RWPE2 (cell line): ENCODE measurements around the gene NFIX.
"Not testable (repeated sequence)": the region's sequence is repeated elsewhere in the genome, so short reads cannot be mapped to it uniquely, and the experiment has no call there.

Source experiments
- ATAC-seq: fragments of 200-7000 bp; cut with Tn5 transposase; 3 replicates; pipeline ENCODE4 v1.9.1; 2021; ENCODE audit warnings: low read depth
- DNase-seq: peaks from one replicate; pipeline ENCODE4 v3.0.0-alpha.2; 2020; ENCODE audit warnings: low spot score
- H3K27ac ChIP-seq: fragments of 450-650 bp; 2 replicates; pipeline ENCODE4 v1.5.1; 2017; ENCODE audit warnings: mild to moderate bottlenecking; ENCODE audit not compliant: poor library complexity, severe bottlenecking
- H3K27me3 ChIP-seq: fragments of 250-450 bp; sonication (Bioruptor Pico); 2 replicates; pipeline ENCODE4 v1.5.1; 2021; ENCODE audit warnings: mild to moderate bottlenecking, moderate library complexity; ENCODE audit not compliant: insufficient read depth, poor library complexity, severe bottlenecking
- H3K36me3 ChIP-seq: fragments of 250-450 bp; sonication (Bioruptor Pico); 2 replicates; pipeline ENCODE4 v1.5.1; 2020; ENCODE audit warnings: low read depth, mild to moderate bottlenecking, moderate library complexity
- H3K4me1 ChIP-seq: fragments of 250-450 bp; sonication (Bioruptor Pico); 2 replicates; pipeline ENCODE4 v1.5.1; 2021; ENCODE audit warnings: mild to moderate bottlenecking, moderate library complexity; ENCODE audit not compliant: insufficient read depth, poor library complexity, severe bottlenecking
- H3K4me3 ChIP-seq: fragments of 250-450 bp; sonication (Bioruptor Pico); 2 replicates; pipeline ENCODE4 v1.5.1; 2021; ENCODE audit warnings: mild to moderate bottlenecking, moderate library complexity; ENCODE audit not compliant: severe bottlenecking
- H3K9me3 ChIP-seq: fragments of 250-450 bp; sonication (Bioruptor Pico); 2 replicates; pipeline ENCODE4 v1.5.1; 2021; ENCODE audit warnings: mild to moderate bottlenecking, moderate library complexity; ENCODE audit not compliant: severe bottlenecking
- CTCF ChIP-seq: fragments of 450-650 bp; IDR thresholded peaks from one replicate; pipeline ENCODE4 v1.5.1; 2017; ENCODE audit warnings: mild to moderate bottlenecking, moderate library complexity; ENCODE audit not compliant: poor library complexity, severe bottlenecking

The NFIX gene

GRCh38 chr19:12947702-12948611 is 47.3 kb upstream of the NFIX start:
- ATAC-seq (no peak), DNase-seq (no peak)
- H3K27ac ChIP-seq: no peak overlapping the region
- no peak for TF ChIP-seq CTCF
- no peaks in the 10 kb centered on the region for H3K9me3 ChIP-seq
- H3K4me1 ChIP-seq: peaks cover 12% of the 10 kb centered on the region
- no peak overlapping the region for H3K4me3 ChIP-seq
- peaks cover 87% of the 10 kb centered on the region for H3K36me3 ChIP-seq
- no peaks in the 10 kb centered on the region for H3K27me3 ChIP-seq

GRCh38 chr19:12948612-12949362 is 46.5 kb upstream of the NFIX start:
- H3K36me3 ChIP-seq: peaks cover 87% of the 10 kb centered on the region
- ATAC-seq (no peak), DNase-seq (no peak)
- no peaks in the 10 kb centered on the region for H3K9me3 ChIP-seq
- H3K4me1 ChIP-seq: peaks cover 16% of the 10 kb centered on the region
- TF ChIP-seq CTCF: no peak
- H3K27me3 ChIP-seq: no peaks in the 10 kb centered on the region
- H3K27ac ChIP-seq: no peak overlapping the region
- H3K4me3 ChIP-seq: no peak overlapping the region

- no peak for DNase-seq
- no peaks in the 10 kb centered on the region for H3K27me3 ChIP-seq
- no peak overlapping the region for H3K4me3 ChIP-seq
- peaks cover 18% of the 10 kb centered on the region for H3K4me1 ChIP-seq
- H3K36me3 ChIP-seq: peaks cover 88% of the 10 kb centered on the region
- TF ChIP-seq CTCF: no peak
- H3K27ac ChIP-seq: no peak overlapping the region
- ATAC-seq: no peak
- no peaks in the 10 kb centered on the region for H3K9me3 ChIP-seq
Measured at GRCh38 chr19:12949363-12950283, 45.7 kb upstream of the NFIX start.

GRCh38 chr19:12952050-12952449 is 43.2 kb upstream of the NFIX start:
- not testable (repeated sequence) for H3K9me3 ChIP-seq, ATAC-seq, DNase-seq, H3K27me3 ChIP-seq, H3K4me3 ChIP-seq, H3K27ac ChIP-seq
- Histone ChIP-seq H3K36me3 (peaks cover 83% of the 10 kb centered on the region), H3K4me1 (peaks cover 28% of the 10 kb centered on the region)
